ENCODE data around the gene NUDT14.

NUDT14 gene

GRCh38 chr14:105176513-105176912 is 4.6 kb downstream of the NUDT14 start:
- DNase-seq (ENCODE audit: low read depth), result no peak

DNA sequence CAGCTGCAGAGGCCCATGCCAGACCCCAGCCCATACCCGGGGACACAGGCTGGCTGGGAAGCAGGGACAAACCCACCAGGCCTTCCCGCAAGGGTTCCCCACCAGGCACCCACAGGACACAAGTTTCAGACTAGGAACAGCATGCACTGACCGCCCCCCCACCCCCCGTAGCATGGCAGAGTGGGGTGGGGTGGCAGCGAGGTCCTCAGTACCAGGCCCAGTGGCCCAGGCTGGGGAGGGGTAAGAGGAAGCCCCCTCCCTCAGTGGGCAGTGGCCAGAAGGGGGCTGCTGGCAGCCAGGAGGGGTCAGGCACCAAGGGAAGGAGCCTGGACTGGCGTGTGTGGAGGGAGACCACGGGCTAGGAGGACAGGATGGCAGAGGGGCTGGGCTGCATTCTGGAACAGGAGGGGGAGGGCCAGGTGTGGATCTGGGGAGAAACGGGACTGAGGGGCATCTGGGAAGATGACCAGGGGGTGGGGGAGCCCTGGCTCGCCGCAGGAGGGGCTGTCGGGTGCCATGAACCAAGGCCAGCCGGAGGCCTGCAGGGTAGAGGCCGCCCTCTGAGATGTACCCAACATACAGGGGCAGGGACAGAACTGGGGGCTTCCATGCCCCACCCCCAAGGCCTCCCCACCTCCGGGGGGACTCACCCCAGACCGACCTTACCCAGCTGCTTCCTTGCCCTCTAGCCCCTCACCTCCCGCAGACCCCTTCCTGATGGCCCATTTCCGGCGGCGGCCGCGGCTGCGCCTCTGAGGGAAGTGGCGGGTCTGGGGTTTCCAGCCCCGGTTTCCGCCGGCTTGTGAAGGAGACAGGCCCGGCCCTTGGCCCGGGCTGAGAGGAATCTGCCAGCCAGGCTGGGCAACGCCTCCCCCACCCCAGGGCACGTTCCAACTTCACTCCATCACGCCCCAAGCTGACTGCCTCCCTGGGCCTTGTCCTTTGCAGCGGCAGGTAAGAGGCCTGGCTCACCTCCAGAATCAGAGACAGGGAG is 6.9 kb downstream of the NUDT14 start:
- DNase-seq (ENCODE audit: low read depth), result no peak

- DNase-seq (ENCODE audit: low read depth), result no peak
These were observed 8.0 kb downstream of the NUDT14 start for GRCh38 chr14:105173145-105173544.

- no peak for DNase-seq (ENCODE audit: low read depth)
These were observed 8.6 kb downstream of the NUDT14 start for GRCh38 chr14:105172476-105172875.

DNA sequence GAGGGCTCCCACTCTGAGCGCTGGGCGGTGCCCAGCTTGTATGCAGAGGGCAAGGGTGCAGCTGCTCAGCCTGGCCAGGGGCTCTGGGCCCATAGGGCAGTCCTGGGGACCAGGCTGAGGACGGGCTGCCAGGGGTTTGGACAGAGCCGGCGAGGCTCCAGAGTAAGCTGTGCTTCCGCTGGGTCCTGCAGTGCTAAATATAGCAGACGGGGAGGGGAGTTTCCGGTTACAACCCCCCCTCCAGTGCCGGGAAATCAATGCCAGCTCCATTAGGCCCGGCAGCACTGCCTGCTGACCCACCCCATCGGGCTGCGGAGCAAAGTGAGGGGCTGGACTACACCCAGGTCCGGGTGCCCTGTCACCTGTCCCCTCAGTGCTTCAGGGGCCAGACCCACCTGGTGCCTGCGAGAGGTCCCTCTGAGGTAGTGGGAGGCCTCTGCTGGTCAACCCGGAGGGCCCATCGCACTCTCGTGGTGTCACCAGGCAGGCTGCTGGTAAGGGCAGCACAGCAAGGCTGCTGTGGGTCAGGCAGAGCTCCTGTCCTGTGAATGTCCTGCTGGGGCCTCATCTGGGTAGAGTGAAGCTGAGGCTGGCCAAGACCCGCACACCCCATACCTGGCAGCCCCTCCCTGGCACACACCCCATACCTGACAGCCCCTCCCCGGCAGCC is 10.0 kb downstream of the NUDT14 start:
- DNase-seq (ENCODE audit: low read depth), result no peak

- DNase-seq (ENCODE audit: low read depth), result no peak
These were observed 11.1 kb downstream of the NUDT14 start for GRCh38 chr14:105169776-105170655.

DNA sequence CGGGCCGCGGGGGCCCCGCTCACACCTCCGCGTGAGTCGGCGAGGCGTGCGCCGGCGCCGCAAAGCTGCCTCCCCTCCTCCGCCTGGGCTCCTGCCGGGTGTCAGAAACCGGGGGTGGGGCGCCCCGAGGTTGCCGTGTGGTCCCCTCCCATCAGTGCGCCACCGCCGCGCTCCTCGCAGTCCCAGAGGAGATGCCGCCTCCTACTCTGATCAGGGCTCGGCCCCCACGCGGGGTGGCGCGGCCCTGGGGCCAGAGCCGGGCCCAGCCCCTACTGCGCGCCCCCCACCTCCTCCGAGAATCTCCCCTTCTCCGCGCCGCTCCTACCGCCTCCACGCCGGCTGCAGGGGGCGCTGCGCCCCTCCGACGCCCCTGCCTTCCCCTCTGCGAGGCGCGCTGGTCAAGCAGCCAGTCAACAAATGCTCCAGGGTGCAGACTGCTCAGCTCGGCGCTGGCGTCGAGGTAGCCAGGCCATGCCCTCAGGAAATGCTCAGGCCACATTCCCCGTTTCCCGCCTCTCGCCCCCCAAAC is 12.1 kb downstream of the NUDT14 start:
- DNase-seq (ENCODE audit: low read depth), result no peak

DNA sequence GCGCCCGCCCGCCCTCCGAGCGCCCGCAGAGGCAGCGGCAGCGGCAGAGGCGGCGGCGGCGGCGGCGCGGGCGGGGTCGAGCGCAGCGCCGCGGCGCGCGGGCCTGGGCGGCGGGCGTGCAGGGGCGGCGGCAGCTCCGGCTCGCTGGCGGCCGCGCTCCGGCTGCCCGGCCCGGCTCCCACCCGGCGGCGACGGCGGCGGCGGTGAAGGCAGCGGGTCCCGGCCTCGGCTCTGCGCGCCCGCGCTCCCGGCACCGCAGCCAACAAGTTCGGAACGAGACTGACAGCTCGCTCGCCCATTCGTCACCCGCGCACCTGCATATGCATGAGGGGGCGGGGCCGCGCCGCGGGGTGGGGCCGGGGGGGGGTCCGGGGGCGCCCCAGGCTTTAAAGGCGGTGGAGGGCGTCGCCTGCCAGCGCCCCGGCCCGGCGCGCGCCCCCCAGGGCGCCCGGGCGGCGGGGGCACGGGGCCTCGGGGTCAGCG is 12.6 kb downstream of the NUDT14 start, which contains the start of gene JAG2:
Gene JAG2, minus strand, starts transcription at position 281 of the 483 bp plus-strand sequence. CDS start 356 bp downstream, outside the sequence.
- no peak for DNase-seq (ENCODE audit: low read depth)

- DNase-seq (ENCODE audit: low read depth), result no peak
These were observed 13.1 kb downstream of the NUDT14 start for GRCh38 chr14:105168093-105168420.

DNA sequence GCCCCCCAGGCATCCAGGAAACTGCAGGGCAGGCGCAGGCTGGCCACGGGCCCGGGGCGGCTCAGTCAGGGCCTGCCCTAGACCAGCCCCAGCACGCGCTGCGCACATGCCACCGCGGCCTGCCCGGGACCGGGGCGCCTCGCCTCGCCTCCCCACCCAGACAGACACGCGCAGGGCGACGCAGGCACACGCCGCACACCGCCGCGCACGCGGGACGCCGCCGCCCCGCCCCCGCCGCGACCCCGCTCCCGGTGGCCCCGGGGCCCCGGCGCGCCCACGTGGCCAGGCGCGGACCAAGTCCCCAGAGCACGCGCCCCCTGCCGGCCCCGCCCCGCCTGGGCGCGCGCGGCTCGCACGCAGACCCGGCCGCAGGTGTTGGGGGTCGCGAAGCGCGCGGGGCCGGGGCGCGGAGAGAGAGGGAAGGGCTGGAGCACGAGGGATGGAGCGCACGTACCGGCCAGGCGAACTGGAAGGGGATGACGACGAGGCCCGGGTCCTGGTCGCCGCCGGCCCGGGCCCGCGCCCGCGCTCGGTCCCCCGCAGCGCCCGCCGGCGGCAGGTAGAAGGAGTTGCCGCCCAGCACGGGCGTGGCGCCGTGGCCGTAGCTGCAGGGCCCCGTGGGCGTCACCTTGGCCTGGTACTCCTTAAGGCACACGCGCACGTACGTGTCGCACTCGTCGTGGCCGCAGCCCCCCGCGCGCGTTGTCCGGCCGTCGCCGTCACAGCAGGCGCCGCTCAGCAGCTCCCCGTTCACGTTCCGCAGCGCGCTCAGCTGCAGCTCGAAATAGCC is 13.6 kb downstream of the NUDT14 start:
- no peak for DNase-seq (ENCODE audit: low read depth)

DNA sequence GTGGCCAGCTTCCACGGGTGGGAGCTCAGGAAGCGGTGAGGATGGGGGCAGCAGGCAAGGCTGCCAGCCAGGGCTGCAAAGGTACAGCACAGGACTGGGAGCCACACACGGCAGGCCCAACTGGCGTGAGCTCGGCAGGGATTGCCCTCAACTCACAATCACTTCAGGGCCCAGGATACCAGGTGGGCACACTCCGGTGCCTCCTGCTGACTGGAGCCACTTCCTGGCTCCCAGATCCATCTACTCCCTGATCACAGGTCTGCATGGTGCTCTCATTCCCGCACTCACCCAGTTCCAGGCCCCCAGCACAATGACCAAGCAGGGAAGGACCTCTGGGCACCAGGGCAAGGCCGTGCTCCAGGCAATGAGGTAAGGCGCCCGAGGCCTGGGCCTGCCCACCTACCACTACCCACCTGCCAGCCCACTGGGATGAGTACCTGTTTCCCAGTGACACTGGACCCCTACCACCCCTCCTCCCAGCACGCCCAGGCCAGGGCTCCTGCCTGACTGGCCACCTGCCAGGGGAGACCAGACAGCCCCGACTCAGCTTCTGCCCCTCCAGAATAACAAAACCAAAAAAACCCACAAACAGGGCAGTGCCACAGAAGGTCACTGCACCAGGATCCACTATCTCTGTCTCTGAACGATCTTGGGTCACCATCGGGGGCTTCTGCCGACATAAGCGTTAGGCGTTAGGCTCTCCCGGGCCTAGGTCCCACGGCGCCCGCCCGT is 14.4 kb downstream of the NUDT14 start:
- no peak for DNase-seq (ENCODE audit: low read depth)

DNA sequence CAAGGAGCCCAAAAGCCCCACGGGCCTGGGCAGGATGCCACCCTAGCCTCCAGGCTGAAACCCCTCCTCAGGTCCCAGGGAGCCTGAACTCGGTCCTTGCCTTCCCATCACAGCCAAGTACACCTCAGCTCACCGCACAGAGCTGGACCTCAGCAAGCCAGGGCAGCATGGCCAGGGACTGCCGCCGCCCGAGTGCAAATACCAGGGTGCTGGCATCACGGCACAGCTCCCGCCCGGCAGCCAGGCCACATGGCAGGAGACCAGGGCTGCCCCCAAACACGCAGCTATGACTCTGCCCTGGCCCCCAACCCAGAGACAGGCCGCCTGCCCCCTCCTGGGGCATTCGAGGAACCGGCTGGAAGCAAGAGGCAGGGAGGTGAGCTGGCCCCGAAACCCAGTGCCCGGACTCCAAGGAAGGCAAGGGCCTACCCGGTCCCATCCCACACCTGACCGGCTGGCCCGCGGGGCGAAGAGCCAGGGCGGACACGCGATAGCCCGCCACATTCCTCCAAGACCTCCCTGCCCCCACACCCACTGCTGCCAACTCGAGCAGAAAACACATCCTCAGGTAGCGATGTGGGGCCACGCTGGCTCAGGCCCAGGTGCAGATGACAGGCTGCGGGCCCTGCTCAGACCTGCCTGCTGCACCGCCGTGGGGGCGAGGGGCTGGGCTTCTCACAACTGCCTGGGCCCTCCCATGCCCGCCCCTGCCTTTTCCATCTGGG is 15.2 kb downstream of the NUDT14 start:
- DNase-seq (ENCODE audit: low read depth), result no peak

DNA sequence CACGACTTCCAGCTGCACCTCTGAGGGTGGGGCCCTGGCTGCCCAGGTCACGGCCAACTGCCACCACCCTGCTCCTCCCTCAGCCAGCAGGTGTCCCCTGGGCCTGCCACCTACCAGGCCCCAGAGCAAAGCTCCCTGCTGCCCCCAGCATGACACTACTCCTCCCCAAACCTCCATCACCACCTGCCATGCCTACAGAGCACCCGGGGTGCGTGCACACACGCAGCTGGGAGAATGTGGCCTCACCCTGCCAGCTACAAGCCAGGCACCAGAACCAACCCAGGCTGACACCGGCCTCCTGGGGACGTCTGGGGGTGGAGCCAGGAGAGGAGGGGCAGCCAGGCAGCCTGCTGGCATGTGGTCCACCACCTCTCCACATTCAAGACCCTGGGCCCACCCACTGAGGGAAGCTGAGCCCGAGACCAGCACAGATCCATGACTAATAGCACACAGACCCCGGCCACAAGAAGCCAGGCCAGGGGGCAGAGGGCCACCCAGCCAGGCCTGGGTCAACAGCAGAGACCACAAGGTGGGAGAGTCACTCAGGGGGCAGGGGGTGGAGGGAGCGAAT is 15.9 kb downstream of the NUDT14 start:
- DNase-seq (ENCODE audit: low read depth), result no peak

- no peak for DNase-seq (ENCODE audit: low read depth)
These were observed 17.9 kb downstream of the NUDT14 start for GRCh38 chr14:105163040-105163742.

DNA sequence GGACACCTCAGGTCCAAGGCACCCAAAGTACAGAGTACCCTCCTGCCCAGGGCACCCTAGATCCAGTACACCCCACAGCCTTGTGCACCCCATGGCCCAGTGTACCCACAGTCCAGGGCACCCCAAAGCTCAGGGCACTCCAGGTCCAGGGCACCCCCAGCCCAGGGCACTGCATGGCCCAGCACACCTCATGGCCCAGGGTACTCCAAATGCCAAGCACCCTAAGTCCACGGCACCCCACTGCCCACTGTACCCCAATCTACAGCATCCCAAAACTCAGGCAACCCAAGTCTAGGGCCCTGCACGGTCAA is 18.5 kb downstream of the NUDT14 start:
- no peak for DNase-seq (ENCODE audit: low read depth)

- no peak for DNase-seq (ENCODE audit: low read depth)
These were observed 19.0 kb downstream of the NUDT14 start for GRCh38 chr14:105161964-105162668.

GRCh38 chr14:105161309-105161708 is 19.8 kb downstream of the NUDT14 start:
- DNase-seq (ENCODE audit: low read depth), result no peak

DNA sequence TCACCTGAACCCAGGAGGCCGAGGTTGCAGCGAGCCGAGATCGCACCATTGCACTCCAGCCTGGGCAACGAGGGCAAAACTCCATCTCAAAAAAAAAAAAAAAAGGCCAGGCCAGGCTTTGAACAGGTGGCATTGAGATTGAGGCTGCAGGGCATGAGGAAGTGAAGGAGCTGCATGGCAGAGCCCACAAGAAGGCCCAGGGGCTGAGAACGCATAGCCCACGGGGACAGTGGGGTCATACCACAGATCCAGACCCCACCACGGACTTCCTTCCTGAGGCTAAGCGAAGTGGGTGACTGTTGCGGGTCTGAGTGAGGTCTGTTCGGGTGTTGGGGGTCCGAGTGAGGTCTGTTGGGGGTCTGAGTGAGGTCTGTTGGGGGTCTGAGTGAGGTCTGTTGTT is 20.3 kb downstream of the NUDT14 start:
- DNase-seq (ENCODE audit: low read depth), result no peak

Measured in stimulated activated CD8-positive, alpha-beta memory T cell treated with anti-CD3 and anti-CD28 coated beads, Interleukin-7, amount 100 ng/mL, for 24 hours (primary cell).